Endothelial cell of coronary artery (primary cell): ENCODE data around the gene RTEL1. TPM values are rescaled to one million over a fixed set of nuclear protein-coding genes. Genes with fewer than 3 reads are reported as not detected.

Experiments used
- total RNA-seq: library from RNA; depleted of rRNA; stranded (reverse); fragments of >200 nt; gene quantifications from 2 replicates; pipeline ENCODE4 v1.2.3, GENCODE V29; 2014

Gene RTEL1, protein sequence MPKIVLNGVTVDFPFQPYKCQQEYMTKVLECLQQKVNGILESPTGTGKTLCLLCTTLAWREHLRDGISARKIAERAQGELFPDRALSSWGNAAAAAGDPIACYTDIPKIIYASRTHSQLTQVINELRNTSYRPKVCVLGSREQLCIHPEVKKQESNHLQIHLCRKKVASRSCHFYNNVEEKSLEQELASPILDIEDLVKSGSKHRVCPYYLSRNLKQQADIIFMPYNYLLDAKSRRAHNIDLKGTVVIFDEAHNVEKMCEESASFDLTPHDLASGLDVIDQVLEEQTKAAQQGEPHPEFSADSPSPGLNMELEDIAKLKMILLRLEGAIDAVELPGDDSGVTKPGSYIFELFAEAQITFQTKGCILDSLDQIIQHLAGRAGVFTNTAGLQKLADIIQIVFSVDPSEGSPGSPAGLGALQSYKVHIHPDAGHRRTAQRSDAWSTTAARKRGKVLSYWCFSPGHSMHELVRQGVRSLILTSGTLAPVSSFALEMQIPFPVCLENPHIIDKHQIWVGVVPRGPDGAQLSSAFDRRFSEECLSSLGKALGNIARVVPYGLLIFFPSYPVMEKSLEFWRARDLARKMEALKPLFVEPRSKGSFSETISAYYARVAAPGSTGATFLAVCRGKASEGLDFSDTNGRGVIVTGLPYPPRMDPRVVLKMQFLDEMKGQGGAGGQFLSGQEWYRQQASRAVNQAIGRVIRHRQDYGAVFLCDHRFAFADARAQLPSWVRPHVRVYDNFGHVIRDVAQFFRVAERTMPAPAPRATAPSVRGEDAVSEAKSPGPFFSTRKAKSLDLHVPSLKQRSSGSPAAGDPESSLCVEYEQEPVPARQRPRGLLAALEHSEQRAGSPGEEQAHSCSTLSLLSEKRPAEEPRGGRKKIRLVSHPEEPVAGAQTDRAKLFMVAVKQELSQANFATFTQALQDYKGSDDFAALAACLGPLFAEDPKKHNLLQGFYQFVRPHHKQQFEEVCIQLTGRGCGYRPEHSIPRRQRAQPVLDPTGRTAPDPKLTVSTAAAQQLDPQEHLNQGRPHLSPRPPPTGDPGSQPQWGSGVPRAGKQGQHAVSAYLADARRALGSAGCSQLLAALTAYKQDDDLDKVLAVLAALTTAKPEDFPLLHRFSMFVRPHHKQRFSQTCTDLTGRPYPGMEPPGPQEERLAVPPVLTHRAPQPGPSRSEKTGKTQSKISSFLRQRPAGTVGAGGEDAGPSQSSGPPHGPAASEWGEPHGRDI (N-terminal part only)
- total RNA-seq: 10.0 and 13.1 TPM in 2 replicates

DNA sequence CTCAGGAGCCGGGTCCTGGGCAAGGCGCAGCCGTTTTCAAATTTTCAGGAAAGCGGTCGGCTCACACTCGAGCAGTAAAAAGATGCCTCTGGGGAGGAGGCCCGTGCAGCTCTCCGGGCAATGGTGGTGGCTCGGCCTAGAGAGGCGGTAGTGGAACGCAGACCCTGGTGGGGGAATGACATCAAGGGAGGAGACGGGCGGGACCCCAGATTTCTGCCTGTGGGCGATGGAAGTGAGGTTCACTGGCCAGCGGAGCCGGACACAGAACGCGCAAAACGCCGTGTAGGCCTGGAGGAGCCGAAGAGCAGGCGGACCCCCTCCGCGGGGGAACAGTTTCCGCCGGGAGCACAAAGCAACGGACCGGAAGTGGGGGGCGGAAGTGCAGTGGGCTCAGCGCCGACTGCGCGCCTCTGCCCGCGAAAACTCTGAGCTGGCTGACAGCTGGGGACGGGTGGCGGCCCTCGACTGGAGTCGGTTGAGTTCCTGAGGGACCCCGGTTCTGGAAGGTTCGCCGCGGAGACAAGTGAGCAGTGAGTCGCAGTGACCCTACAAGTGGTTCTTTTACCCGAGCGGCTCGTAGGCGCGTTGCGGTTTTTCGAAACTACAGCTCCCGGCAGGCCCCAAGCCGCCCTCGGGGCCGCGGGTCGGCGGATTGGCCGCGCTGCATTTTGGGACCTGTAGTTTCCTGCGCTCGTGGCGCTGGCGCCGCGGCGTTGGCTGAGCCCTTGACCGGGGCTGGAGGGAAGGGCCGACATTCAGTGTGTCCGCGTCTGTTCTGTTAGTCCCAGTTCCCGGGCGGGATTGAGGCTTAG, at the start of gene RTEL1:
RTEL1 (plus strand) TSS at position 376 of the 812 bp plus-strand sequence. CDS start 1,091 bp downstream, outside the sequence.

DNA sequence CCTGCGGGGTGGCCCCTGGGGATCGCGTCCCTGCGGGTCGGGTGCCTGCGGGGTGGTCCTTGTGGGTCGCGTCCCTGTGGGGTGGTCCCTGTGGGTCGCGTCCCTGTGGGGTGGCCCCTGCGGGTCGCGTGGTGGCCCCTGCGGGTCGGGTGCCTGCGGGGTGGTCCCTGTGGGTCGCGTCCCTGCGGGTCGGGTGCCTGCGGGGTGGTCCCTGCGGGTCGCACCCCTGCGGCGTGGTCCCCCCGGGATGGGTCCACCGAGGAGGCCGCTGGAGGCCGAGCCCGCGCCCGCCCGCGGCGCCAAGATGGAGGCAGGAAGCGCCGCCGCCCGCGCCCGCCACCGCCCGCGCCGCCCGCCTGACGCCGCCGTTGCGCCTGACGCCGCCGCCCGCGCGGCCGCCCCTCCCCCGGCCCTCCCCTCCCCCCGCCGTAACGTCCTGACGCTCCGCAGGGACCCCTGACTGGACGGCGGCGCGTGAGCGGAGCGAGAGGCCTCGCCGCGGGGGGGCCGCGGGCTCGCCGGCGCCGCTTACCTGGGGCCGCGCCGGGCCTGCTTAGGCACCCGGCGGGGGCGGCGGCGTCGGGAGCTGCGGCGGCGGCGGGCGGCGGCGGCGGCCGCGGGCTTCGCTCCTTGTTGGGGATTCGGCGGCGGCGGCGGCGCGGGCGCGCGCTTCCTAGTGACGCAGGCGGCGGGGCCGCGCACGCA, 31.5 kb upstream of the RTEL1 start, which contains the start of gene GMEB2:
GMEB2 (minus strand) TSS at position 678 of the 705 bp plus-strand sequence. CDS start 7,704 bp downstream, outside the sequence.

DNA sequence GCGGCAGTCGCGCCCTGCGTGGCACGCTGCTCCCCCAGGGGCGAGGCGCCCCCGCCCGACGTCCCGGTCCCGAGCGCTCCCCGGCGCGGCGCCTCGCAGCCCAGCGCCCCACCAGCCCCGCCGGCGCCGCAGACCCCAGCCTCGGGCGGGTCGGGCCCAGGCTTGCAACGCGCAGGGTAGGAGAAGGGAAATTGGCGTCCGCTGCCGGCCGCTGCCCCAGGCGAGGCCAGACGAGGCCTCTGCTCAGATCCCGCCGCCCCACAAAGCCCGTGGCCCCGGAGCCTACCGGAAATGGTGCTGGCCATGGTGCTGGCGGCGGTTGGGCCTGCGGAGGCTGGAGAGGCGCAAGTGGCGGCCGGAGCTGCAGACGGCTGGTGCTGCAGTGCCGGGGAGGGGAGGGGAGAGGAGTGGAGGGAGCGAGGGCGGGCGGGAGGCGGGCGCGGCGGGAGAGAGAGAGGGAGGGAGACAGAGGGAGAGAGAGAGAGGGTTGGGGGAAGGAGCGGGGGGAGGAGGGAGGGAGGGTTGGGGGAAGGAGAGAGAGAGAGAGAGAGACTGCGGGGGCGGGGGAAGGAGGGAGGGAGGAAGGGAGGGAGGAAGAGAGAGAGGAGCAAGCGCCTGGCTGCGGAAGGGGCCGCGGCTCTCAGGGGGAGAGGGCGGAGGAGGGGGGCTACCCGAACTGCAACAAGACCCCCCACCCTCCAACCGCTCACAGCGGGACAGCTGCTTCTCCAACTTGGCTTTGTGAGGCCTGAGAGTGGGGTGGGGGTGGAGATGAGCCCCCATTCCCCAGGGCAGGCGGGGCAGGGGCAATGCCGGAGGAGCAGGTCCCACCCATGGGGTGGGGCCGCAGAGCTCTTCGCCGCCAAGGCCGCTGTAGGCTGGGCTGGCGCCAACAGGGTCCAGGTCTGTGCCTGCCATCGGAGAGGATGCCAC, 4.8 kb upstream of the RTEL1 start, which contains the start of gene STMN3:
STMN3 (minus strand) TSS at position 384 of the 933 bp plus-strand sequence; CDS start at position 305, 79 bp downstream.

DNA sequence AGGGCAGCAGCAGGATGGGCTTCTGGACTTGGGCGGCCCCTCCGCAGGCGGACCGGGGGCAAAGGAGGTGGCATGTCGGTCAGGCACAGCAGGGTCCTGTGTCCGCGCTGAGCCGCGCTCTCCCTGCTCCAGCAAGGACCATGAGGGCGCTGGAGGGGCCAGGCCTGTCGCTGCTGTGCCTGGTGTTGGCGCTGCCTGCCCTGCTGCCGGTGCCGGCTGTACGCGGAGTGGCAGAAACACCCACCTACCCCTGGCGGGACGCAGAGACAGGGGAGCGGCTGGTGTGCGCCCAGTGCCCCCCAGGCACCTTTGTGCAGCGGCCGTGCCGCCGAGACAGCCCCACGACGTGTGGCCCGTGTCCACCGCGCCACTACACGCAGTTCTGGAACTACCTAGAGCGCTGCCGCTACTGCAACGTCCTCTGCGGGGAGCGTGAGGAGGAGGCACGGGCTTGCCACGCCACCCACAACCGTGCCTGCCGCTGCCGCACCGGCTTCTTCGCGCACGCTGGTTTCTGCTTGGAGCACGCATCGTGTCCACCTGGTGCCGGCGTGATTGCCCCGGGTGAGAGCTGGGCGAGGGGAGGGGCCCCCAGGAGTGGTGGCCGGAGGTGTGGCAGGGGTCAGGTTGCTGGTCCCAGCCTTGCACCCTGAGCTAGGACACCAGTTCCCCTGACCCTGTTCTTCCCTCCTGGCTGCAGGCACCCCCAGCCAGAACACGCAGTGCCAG, 38.7 kb downstream of the RTEL1 start, which contains the start of gene TNFRSF6B:
TNFRSF6B (plus strand) TSS at position 25 of the 729 bp plus-strand sequence; CDS start at position 141, 116 bp downstream.

DNA sequence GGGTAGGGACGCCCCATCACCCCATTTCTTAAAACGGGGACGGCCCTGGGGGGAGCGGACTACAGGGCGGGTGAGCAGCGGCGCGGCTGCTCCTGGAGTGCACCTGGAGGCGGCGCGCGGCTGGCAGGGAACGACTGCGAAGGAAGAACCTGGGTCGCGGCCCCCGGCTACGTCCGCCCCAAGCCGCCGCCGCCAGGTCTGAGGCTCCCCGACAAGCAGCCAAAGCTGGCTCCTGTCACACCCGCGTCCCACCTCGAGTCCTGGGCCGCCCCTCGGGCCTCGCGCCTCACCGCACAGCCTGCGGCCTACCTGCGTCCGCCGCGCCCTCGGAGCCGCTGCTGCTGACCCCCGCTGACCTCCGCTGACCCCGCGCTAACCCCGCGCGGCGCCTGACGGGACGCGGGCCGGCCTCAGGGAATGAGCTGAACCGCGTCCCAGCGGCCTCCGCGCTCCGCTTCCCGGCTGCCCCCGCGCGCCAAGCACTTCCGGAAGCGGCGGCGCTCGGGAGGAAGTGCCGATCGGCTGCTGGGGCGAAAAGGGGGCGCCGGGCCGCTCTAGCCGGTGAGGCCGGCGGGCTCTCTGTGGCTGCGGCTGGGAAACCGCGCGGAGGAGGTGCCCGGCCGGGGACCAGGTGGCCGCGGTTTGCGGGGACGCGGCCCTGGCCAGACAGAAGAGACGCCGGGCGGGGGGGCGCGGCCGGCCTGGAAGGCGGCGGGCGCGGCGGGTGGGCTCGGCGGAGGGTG, 49.6 kb downstream of the RTEL1 start, which contains the start of the genes ARFRP1 and ZGPAT:
ARFRP1 (minus strand) TSS at position 419 of the 743 bp plus-strand sequence. CDS start 885 bp downstream, outside the sequence.
ZGPAT (plus strand) TSS at position 482 of the 743 bp plus-strand sequence. CDS start 542 bp downstream, outside the sequence.

DNA sequence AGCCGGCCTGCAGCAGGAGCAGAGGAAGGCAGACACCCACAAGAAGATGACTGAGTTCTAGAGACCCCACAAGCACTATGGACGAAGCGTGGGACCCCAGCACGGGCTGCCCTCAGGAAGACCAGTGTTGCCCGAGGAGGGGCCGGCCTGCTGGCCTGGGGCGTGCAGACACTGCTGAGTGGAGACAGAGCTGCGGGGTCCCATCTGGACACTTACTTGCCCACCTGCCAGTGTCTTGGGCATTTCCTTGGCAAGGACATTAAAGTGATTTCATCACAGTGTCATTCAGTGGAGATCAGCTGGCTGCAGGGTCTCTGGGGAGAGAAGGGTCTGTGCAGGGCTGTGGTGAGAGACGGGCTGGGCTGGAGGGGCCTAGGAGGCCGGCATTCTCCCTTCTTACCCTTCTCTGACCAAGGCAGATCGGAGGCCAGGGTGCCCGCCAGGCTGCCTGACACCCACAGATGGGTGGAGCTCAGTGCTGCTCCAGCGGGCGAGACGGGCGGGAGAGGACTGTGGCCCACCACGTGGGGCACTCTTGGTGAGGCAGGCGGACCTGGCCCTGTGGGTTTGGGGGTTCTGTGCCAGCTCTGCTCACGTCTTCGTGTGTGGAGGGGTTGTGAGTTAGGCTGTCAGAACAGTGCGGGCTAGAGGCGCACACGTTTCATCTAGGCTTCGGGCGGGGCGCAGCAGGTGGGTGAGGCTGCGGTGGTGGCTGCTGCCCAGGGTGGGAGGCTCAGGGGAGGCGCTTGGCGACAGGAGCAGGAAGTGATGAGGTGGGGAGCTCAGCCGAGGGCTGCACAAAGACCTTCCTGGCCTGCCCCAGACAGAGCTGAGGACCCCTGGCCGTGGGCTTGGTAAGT, 78.0 kb downstream of the RTEL1 start, which contains the start of gene LIME1:
LIME1 (plus strand) TSS at position 806 of the 860 bp plus-strand sequence. CDS start 886 bp downstream, outside the sequence.

DNA sequence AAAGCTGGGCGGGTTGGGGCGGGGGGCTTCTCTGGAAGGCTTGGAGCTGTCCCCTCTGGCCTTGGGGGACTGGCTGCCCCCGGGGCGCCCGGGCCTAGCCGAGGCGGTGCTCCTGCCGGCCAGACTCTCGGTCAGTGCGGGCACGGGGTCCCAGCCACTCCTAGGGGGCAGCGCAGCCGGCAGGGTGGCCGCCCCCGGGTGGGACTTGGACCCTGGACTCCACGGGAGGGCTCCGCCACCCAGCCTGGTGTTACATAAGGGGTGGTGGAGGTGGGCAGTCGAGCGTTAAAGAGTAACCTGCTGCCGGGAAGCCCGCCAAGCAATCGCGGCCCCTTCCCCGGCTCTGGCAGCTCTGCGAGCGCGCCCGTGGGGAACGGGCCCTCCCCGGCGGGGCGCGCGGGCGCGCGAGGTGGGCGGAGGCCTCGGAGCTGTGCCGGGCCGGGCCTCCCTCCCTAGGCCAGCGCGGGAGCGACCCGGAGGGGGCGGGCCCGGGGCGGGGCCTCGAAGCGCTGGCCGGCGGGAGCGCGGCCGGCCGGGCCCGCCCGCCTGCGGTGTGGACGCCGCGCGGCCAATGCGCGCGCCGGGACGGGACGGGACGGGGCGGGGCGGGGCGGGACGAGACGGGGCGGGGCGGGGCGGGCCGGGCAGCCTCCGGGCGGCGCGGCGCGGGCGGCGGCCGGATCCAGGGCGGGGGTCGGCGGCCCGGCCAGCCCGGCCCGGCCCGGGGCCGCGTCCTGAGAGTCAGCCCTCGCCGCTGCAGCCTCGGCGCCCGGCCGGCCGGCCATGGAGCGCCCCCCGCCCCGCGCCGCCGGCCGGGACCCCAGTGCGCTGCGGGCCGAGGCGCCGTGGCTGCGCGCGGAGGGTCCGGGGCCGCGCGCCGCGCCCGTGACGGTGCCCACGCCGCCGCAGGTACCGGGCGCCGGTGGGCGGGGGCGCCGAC, 81.3 kb downstream of the RTEL1 start, which contains the start of gene SLC2A4RG:
SLC2A4RG (plus strand) TSS at position 647 of the 940 bp plus-strand sequence; CDS start at position 784, 137 bp downstream.

Other genes starting within 250 kb of the RTEL1 start
- gene KCNQ2, start 185.7 kb upstream of the RTEL1 start, total RNA-seq: not detected in 2 replicates
- 1.0 and 2.0 TPM in 2 replicates for gene EEF1A2, start 159.2 kb upstream of the RTEL1 start, total RNA-seq
- 12.1 and 14.5 TPM in 2 replicates for gene PPDPF, start 137.5 kb upstream of the RTEL1 start, total RNA-seq
- under 0.01 TPM in 2 replicates for gene PTK6, start 120.9 kb upstream of the RTEL1 start, total RNA-seq
- not detected in 2 replicates for gene SRMS, start 110.6 kb upstream of the RTEL1 start, total RNA-seq
- 0.63 and 0.94 TPM in 2 replicates for gene FNDC11, start 104.2 kb upstream of the RTEL1 start, total RNA-seq
- 31.0 and 44.7 TPM in 2 replicates for gene HELZ2, start 84.1 kb upstream of the RTEL1 start, total RNA-seq
- gene GMEB2, start 31.2 kb upstream of the RTEL1 start, total RNA-seq: 8.5 and 9.3 TPM in 2 replicates
- gene STMN3, start 4.9 kb upstream of the RTEL1 start, total RNA-seq: 2.7 and 3.4 TPM in 2 replicates
- gene TNFRSF6B, start 38.3 kb downstream of the RTEL1 start, total RNA-seq: 10.2 and 60.2 TPM in 2 replicates
- 39.6 and 54.9 TPM in 2 replicates for gene ARFRP1, start 49.7 kb downstream of the RTEL1 start, total RNA-seq
- 17.9 and 21.7 TPM in 2 replicates for gene ZGPAT, start 49.7 kb downstream of the RTEL1 start, total RNA-seq
- gene LIME1, start 78.4 kb downstream of the RTEL1 start, total RNA-seq: 2.2 and 4.3 TPM in 2 replicates
- gene SLC2A4RG, start 81.5 kb downstream of the RTEL1 start, total RNA-seq: 12.4 and 12.5 TPM in 2 replicates
- gene ZBTB46, start 173.0 kb downstream of the RTEL1 start, total RNA-seq: 7.8 and 12.8 TPM in 2 replicates
- gene ABHD16B, start 203.2 kb downstream of the RTEL1 start, total RNA-seq: not detected in 2 replicates
- 101 and 131 TPM in 2 replicates for gene TPD52L2, start 207.0 kb downstream of the RTEL1 start, total RNA-seq
- gene DNAJC5, start 236.8 kb downstream of the RTEL1 start, total RNA-seq: 82.5 and 84.7 TPM in 2 replicates